ENCODE measurements around the gene RASGEF1C. TPM values are rescaled to one million over a fixed set of nuclear protein-coding genes. Genes with fewer than 3 reads are reported as not detected.

Gene RASGEF1C
- total RNA-seq, 1 donor from 2014 or later: not detected

GRCh38 chr5:180198208-180198607 is 10.8 kb downstream of the RASGEF1C start:
- no peak for TF ChIP-seq CTCF (IDR thresholded peaks at IDR 0.05; ENCODE audit: insufficient read depth, low read length, severe bottlenecking)
- H3K27me3 ChIP-seq (ENCODE audit: control insufficient read depth, insufficient read depth, low read length): no peaks in the 10 kb centered on the region
- DNase-seq (ENCODE audit: low read depth) (no peak), FAIRE-seq (no peak)
- no peak overlapping the region for H3K4me3 ChIP-seq (ENCODE audit: low read depth, low read length)
- no peaks in the 10 kb centered on the region for H3K36me3 ChIP-seq (ENCODE audit: control insufficient read depth, insufficient read depth, low read length)

GRCh38 chr5:180197016-180197702 is 11.9 kb downstream of the RASGEF1C start:
- H3K4me3 ChIP-seq (ENCODE audit: low read depth, low read length): no peak overlapping the region
- no peak for FAIRE-seq
- no peaks in the 10 kb centered on the region for H3K36me3 ChIP-seq (ENCODE audit: control insufficient read depth, insufficient read depth, low read length)
- H3K27me3 ChIP-seq (ENCODE audit: control insufficient read depth, insufficient read depth, low read length): no peaks in the 10 kb centered on the region
- no peak for TF ChIP-seq CTCF (IDR thresholded peaks at IDR 0.05; ENCODE audit: insufficient read depth, low read length, severe bottlenecking)
- no peak for DNase-seq (ENCODE audit: low read depth)

GRCh38 chr5:180194410-180195345 is 14.3 kb downstream of the RASGEF1C start:
- no peak for FAIRE-seq
- H3K27me3 ChIP-seq (ENCODE audit: control insufficient read depth, insufficient read depth, low read length): no peaks in the 10 kb centered on the region
- TF ChIP-seq CTCF (IDR thresholded peaks at IDR 0.05; ENCODE audit: insufficient read depth, low read length, severe bottlenecking): no peak
- H3K4me3 ChIP-seq (ENCODE audit: low read depth, low read length): no peak overlapping the region
- no peaks in the 10 kb centered on the region for H3K36me3 ChIP-seq (ENCODE audit: control insufficient read depth, insufficient read depth, low read length)
- DNase-seq (ENCODE audit: low read depth): no peak

GRCh38 chr5:180193749-180194375 is 15.1 kb downstream of the RASGEF1C start:
- FAIRE-seq: no peak
- H3K4me3 ChIP-seq (ENCODE audit: low read depth, low read length): no peak overlapping the region
- no peak for TF ChIP-seq CTCF (IDR thresholded peaks at IDR 0.05; ENCODE audit: insufficient read depth, low read length, severe bottlenecking)
- H3K27me3 ChIP-seq (ENCODE audit: control insufficient read depth, insufficient read depth, low read length): no peaks in the 10 kb centered on the region
- DNase-seq (ENCODE audit: low read depth): no peak
- no peaks in the 10 kb centered on the region for H3K36me3 ChIP-seq (ENCODE audit: control insufficient read depth, insufficient read depth, low read length)

- FAIRE-seq: peak; percentile 40
- DNase-seq (ENCODE audit: low read depth): no peak
- Histone ChIP-seq H3K27me3 (ENCODE audit: control insufficient read depth, insufficient read depth, low read length) (no peaks in the 10 kb centered on the region), H3K4me3 (ENCODE audit: low read depth, low read length) (no peak overlapping the region), H3K36me3 (ENCODE audit: control insufficient read depth, insufficient read depth, low read length) (no peaks in the 10 kb centered on the region)
- TF ChIP-seq CTCF (IDR thresholded peaks at IDR 0.05; ENCODE audit: insufficient read depth, low read length, severe bottlenecking): no peak
Observed at GRCh38 chr5:180191716-180192115, 17.3 kb downstream of the RASGEF1C start.

Measured in bronchial epithelial cell (primary cell).